ENCODE data around the gene ARPIN.
"Not testable (repeated sequence)": the region's sequence is repeated elsewhere in the genome, so short reads cannot be mapped to it uniquely, and the experiment has no call there.

ARPIN gene

GRCh38 chr15:89877083-89877425 is 35.7 kb downstream of the ARPIN start:
- no peak for DNase-seq (ENCODE audit: low spot score)

GRCh38 chr15:89876396-89877082 is 36.2 kb downstream of the ARPIN start:
- no peak for DNase-seq (ENCODE audit: low spot score)

GRCh38 chr15:89875741-89876140 is 37.0 kb downstream of the ARPIN start:
- no peak for DNase-seq (ENCODE audit: low spot score)

GRCh38 chr15:89874926-89875564 is 37.7 kb downstream of the ARPIN start:
- peak; percentile 89 for DNase-seq (ENCODE audit: low spot score)

- no peak for DNase-seq (ENCODE audit: low spot score)
Observed at GRCh38 chr15:89870688-89871288, 42.0 kb downstream of the ARPIN start.

GRCh38 chr15:89870006-89870405 is 42.7 kb downstream of the ARPIN start:
- DNase-seq (ENCODE audit: low spot score) = no peak

GRCh38 chr15:89869490-89869889 is 43.3 kb downstream of the ARPIN start:
- not testable (repeated sequence) for DNase-seq (ENCODE audit: low spot score)

GRCh38 chr15:89864958-89865739 is 47.6 kb downstream of the ARPIN start:
- no peak for DNase-seq (ENCODE audit: low spot score)

GRCh38 chr15:89863918-89864317 is 48.8 kb downstream of the ARPIN start:
- no peak for DNase-seq (ENCODE audit: low spot score)

- no peak for DNase-seq (ENCODE audit: low spot score)
Observed at GRCh38 chr15:89860891-89861290, 51.9 kb downstream of the ARPIN start.

- no peak for DNase-seq (ENCODE audit: low spot score)
Observed at GRCh38 chr15:89860431-89860830, 52.3 kb downstream of the ARPIN start.

GRCh38 chr15:89858661-89859458 is 53.9 kb downstream of the ARPIN start:
- DNase-seq (ENCODE audit: low spot score) = no peak

GRCh38 chr15:89857673-89858072 is 55.1 kb downstream of the ARPIN start:
- DNase-seq (ENCODE audit: low spot score) = no peak

GRCh38 chr15:89855948-89856347 is 56.8 kb downstream of the ARPIN start:
- no peak for DNase-seq (ENCODE audit: low spot score)

- not testable (repeated sequence) for DNase-seq (ENCODE audit: low spot score)
Observed at GRCh38 chr15:89854863-89855262, 57.9 kb downstream of the ARPIN start.

- no peak for DNase-seq (ENCODE audit: low spot score)
Observed at GRCh38 chr15:89852342-89852995, 60.3 kb downstream of the ARPIN start.

GRCh38 chr15:89851673-89852341 is 60.9 kb downstream of the ARPIN start:
- DNase-seq (ENCODE audit: low spot score) = no peak

GRCh38 chr15:89848970-89849292 is 63.8 kb downstream of the ARPIN start:
- DNase-seq (ENCODE audit: low spot score) = no peak

GRCh38 chr15:89847101-89847500 is 65.7 kb downstream of the ARPIN start:
- DNase-seq (ENCODE audit: low spot score) = no peak

- DNase-seq (ENCODE audit: low spot score) = no peak
Observed at GRCh38 chr15:89845305-89845893, 67.4 kb downstream of the ARPIN start.

All from iPS-NIHi11 (cell line).